Islet of Langerhans (tissue), 1 donor: ENCODE data around the gene ARL2.
"Not testable (repeated sequence)": the region's sequence is repeated elsewhere in the genome, so short reads cannot be mapped to it uniquely, and the experiment has no call there.

Experiments
- FAIRE-seq: peaks from one replicate; lab custom pipeline; 2011; peaks lifted over from hg19 to GRCh38; lab: Jason Lieb, UNC

The ARL2 gene

DNA sequence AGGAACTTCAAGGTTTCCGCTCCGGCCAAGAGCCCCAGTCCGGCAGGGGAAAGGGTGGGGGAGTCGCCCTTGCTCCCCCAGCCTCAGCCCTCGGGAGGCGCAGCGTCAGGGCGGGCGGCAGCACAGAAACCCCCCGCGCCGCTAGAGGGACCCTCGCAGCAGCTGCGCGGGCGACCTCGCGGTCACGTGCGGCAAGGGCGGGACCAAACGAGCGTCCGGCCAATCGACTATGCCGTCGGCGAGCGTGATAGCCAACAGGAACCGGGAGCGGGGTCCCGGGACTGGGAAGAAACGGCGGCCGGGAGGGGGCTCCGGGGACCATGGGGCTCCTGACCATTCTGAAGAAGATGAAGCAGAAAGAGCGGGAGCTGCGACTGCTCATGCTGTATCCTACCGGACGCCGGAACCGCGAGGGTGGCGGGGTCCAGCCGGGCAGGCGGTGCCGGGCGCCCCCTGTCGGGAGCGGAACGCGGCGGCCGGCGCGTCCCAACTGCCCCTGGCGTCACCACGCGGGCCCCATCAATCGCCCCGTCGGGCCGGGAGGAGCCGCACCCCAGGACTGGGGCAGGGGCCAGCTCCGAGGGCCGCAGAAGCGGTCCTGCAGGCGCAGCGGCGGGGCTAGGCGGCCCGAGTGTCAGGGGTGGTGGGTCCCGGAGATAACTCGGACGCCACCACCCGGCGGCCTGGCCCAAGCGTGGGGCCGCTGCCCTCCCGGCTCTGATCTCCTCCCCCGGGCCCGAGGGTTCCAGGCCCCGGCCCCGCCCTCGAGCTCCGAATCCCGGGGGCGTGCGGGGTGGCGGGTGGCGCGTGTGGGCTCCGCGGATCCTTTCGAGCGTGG, at the start of gene ARL2:
Gene ARL2 (plus strand): TSS at position 273 of the 838 bp plus-strand sequence. CDS start 48 bp downstream, at position 321.
- FAIRE-seq, result no peak

DNA sequence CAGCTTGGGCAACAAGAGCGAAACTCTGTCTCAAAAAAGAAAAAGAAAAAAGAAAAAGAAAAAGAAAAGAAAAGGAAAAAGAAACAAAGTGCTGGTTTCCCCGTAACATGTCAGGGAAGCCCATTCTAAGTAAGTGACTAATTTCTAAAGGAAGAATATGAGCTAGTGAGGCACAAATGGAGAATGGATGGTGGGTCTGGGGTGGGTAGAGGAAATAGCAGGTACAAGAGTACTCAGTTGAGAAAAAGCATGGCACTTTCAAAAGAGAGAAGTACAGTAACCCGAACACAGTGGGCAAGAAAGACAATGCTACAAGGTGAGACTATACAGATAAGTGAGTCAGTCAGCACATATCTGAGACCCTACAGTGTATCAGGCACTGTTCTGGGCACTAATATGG, 46.6 kb upstream of the ARL2 start:
- no peak for FAIRE-seq

DNA sequence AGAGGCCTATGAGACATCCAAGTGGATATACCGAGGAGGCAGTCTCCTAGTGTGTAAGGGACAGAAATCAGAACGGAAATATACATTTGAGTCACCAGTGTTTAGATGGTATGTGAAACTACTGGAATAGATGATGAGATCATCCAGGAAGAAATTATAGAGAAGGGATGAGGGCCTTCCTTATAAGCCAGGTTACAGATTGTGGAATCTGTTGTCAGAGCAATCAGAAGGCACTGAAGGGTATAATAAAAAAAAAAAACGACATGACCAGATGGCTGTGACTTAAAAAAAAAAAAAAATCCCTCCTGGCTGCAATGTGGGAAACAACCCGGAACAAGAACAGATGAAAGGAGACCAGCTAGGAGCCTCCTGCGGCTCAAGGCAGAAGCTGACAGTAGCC, 44.8 kb upstream of the ARL2 start:
- FAIRE-seq, result peak; percentile 62

DNA sequence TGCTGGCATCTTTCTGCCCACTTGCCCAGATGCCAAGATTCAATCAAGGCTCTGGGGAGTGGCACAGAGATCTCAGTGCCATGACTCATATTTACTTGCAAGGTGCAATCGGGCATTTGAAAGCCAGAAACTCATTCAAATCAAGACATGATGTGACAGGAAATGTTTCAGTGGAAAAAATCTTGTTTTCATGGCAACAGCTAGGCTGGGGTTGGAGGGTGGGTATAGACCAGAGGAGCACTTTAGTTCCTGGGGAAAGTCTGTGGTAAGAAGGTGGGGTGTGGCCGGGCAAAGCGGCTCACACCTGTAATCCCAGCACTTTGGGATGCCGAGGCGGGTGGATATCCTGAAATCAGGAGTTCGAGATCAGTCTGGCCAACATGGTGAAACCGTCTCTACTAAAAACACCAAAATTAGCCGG, 43.2 kb upstream of the ARL2 start:
- no peak for FAIRE-seq

DNA sequence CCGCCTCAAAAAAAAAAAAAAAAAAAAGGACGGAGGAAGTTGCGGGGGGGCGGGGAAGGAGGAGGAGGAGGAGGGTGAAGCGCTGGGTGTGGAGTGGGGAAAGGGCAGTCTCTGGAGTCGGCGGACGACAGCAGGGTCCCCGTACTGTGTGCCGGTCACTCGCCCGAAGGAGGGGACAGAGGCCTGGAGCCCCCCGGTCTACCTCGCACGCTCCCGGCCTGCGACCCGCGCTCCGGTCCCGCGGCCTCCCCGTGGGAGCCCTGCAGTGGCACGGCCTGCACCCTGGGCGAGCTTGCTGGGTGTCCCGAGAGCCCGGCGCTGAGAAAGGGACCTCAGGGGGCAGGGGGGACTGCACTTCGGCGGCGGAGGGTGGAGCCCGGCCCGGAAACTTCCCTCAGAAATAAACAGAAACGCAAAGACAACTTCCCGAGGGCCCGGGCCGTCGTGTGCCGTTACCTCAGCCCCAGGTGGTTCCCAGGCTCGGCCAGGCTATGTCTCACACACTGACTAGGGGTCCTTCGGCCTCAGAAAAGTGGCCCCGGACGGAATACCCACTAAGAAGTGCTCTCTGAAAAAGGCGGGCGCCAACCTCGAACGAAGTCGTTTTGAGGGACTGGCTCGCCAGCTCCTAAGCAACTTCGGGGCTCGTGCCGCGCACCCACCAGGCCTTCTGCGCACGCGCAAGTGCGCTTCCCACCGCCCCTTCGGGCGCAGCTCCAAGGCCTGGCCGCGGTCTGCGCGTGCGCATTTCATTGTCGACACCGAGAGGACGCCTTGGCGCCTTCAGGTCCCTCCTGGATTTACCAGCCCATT, 42.3 kb upstream of the ARL2 start, which contains the start of gene MAJIN:
Gene MAJIN (minus strand): TSS at position 688 of the 813 bp plus-strand sequence. CDS start 12,703 bp downstream, outside the sequence.
- FAIRE-seq, result no peak

DNA sequence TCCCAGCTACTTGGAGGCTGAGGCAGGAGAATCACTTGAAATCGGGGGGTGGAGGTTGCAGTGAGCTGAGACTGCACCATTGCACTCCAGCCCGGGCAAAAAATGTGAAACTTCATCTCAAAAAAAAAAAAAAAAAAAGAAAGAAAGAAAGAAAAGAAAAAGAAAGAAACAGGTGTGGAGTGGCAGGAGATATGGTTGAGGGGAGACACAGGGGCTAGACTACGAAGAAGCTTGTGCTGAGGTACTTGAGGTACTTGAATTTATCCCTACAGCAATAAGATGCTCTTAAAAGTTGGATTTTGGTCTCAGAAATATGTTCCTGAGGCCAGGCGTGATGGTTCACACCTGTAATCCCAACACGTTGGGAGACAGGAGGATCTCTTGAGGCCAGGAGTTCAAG, 39.8 kb upstream of the ARL2 start:
- FAIRE-seq, result no peak

DNA sequence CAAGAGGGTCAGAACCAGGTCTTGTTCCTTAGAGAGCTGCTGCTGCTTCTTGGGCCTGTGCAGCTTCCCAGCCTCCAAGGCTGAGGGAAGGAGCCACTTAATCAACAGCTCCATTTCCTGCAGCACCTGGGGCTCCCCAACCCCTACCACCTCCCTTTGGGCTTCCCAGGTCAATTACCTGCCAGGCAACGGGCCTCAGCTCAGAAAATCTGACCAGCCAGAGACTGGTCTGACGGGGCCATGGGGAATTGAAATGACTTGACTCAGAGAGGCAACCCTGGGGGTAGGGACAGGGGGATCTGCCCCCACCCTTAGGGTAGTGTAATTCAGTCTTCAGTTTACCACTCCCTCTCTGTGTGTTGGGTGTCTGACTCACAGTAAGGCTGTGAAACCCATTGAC, 37.3 kb upstream of the ARL2 start:
- FAIRE-seq, result no peak

DNA sequence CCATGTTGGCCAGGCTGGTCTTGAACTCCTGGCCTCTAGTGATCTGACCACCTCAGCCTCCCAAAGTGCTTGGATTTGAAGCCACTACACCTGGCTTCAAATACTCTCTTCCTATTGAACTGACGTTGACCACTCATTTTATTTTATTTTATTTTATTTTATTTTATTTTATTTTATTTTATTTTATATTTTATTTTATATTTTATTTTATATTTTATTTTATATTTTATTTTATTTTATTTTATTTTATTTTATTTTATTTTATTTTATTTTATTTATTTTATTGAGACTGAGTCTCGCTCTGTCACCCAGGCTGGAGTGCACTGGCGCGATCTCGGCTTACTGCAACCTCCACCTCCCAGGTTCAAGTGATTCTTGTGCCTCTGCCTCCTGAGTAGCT, 30.6 kb upstream of the ARL2 start:
- not testable (repeated sequence) for FAIRE-seq

DNA sequence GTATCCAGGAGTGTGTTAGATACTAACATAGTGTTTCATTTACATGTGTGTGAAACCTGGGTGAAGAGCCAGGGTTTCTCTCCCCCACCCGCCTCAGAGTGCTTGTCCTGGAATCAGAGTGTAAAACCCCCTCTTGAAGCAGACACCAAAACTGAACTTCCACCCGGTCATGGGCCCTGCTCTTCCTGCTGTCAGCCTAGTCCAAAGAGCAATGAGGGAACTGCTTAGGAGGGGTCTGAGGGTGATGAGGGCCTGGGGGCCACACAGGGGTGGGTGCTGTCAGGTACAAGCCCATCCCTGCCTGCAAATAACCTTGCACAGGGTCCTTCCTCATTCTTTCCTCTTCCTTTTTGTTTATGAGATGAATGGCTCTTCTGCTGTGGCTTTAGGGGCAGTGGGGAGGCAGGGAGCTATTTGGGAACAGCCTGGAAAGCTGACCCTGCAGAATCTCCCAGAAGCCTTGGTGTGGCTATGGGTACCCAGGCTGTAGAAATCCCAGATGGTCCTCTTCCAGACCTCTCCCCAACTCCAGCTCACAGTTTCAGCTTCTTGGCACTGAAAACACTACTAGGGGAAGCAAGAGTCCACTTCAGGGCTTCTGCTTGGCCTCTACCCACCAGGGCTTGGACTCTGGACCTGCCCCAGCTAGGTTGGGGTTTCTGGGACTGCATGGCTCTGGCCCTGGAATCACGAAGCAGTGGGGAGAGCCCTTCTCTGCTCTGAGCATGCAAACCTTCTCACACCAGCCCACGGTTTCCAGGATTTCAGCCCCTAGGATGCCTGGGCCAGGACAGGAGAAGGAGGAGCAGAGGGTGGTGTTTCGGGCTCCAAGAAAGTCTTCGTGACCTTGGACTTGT, 25.7 kb upstream of the ARL2 start:
- FAIRE-seq, result no peak

DNA sequence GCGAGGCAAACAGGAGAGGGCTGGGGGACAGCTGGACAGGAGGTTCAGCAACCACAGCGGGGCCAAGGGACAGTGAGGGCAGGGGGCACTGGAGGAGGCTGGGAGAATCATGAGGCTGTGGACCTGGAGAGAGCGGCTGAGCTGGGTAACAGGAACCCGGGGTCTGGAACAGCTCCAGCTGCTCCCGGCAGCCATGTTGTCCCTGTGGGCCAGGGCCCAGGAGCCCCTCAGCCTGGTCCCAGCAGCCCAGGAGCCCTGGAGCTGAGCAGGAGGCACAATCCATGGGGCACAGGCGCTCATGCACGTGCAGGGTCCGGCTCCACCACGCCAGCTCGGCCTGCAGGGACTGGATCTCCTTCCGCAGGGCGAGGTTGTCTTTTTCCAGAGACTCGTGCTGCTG, 24.5 kb upstream of the ARL2 start:
- no peak for FAIRE-seq

DNA sequence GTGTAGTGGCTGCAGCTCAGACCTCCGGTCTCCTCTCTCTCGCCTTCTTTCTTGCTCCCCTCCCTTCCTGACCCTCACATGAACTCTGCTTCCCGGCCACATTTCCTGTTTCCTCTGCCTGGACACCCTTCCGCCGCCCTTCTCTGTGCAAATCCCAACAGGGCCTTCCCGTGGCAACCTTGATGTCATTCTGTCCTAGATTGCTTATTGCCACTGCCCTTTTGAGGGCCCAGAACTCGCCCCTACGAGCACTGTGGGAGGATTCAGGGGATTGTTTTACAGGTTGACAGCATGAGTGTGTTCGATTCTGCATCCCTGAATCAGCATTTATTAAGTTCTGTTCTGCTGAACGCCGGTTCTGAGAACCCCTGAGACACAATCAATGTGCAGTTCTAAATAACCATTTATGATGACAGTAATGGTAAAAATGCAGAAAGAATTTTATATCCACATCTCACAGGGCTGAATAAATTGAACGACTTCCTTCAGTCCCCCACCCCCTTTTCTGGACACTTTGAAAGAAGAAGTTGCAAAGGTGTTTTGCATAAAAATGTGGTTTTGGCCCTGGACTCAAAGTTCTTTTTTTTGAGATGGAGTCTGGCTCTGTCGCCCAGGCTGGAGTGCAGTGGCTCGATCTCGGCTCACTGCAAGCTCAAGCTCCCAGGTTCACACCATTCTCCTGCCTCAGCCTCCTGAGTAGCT, 23.6 kb upstream of the ARL2 start:
- no peak for FAIRE-seq

DNA sequence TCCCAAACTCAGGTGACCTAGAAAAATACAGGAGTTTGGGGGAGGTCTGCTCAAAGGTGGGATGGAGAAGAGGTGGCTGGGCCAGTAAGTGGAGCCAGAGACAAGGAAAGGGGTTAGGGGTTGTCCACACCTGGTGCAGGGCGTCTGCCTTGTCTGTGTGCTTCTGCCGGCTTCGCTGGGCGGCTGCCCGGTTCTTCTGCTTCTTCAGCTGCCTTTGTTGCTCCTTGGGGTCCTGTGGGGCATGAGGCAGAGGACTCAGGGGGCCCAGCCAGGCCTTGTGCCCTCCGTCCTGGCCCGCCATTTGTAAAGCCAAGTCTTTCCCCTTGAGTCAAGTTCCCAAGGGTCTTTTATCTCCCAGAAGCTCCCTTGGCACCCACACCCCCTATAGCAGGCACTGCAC, 19.6 kb upstream of the ARL2 start:
- no peak for FAIRE-seq

DNA sequence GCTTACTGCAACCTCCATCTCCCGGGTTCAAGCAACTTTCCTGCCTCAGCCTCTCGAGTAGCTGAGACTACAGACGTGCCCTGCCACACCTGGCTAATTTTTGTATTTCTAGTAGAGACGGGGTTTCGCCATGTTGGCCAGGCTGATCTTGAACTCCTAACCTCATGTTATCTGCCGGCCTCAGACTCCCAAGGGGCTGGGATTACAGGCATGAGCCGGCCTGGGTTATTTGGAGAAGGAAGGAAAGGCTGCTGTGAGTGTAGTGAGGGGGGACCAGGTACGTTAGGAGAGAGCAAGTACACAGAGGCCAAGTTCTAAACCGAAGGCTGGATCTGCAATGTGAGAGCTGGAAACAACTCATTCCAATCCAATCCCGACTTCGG, 17.6 kb upstream of the ARL2 start:
- no peak for FAIRE-seq

DNA sequence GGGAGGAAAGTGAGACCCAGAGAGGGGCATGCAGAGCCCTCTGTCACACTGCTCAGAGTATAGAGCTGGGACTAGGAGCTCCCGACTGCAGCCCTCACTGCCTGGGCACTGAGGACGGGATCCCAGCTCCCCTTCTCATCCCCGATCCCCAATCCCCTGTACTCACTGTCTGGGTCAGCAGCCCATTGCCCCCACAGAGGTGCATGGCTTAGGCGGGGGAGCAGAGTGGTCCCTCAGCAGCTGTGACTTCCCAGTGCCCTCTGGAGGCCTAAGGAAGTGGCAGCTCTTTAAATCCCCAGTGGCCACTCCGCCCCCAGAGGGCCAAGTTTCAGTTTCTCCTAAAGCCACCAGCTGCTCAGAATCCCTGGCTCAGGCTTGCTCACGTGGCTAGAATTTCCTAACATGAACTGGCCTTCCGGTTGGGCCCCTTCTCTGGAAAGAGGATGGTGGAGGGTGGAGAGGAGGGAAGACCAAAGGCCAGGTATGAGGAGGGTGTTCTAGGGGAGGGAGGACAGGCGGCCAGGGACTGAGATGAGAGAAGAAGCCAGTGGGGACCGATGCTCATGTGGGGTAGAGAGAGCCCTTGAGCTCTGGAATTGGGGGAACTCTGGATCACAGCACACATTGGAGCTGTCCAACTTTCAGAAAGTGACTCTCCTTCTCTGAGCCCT, 17.1 kb upstream of the ARL2 start, which contains the start of gene BATF2:
Gene BATF2 (minus strand): TSS at position 262 of the 671 bp plus-strand sequence. CDS start 57 bp downstream, at position 205.
- FAIRE-seq, result no peak

DNA sequence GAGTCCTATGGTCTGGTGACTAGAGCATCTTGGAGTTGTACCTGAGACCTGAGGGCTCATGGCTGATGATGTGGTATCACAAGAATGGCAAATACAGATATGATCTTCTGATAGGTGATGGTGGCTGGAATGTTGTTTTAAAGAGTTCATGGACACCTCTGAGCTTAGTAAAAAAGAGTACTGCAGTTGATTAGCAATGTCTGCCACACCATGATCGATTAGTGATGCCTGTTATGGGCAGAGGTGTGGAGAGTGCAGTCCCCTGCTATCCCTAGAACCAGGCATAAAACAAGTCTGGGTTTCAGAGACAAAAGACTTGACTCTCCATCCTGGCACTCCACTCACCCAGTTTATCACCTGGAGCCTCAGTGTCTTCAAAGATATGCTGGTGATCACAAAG, 15.8 kb upstream of the ARL2 start:
- no peak for FAIRE-seq

DNA sequence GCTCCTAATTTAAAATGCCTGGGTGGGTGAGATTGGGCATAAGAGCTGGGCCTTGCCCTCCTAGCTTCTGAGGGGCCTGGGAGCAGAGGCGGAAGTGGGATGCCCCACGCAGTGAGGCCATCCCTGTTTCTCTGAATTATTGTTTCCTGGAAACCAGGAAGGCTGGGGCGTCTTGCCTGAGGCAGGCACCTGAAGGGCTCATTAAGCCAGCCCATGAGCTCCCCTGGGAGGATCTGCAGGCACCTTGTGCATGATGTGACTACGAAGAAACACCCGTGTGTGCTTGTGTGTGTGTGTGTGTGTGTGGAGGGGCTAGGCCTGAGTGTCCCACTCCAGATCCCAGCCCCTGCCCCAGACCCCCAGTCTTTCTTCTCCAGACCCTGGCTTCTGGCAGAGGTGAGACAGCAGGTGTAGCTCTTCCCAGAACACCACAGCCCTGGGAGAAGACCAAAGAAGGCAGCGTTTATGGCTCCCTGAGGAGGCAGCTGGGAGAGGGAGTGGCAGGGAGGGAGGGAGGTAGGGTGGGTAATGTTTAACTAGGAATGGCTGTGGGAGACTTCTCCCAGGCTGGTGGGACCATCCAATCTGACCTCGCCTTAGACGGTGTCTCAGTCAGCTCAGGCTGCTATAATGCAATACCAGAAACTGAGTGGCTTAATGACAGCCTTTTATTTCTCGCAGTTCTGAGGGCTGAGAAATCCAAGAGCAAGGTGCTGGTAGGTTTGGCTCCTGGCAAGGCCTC, 15.1 kb upstream of the ARL2 start:
- no peak for FAIRE-seq

DNA sequence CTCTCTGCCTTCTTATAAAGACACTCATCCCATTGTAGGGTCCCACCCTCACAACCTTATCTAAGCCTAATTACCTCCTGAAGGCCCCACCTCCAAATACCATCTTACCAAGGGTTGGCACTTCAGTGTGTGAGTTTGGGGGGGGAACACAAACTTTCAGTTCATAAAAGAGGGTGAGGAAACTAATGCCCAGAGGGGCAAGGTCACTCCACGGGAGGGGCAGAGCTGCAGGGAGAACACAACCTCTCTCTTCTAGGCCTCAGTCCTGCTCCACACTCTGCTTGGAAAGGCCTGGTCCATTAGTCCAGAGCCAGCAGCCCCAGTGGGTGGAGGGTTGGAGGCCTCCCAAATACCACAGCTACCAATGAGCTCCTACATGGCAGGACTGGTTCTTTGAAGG, 14.5 kb upstream of the ARL2 start:
- no peak for FAIRE-seq

DNA sequence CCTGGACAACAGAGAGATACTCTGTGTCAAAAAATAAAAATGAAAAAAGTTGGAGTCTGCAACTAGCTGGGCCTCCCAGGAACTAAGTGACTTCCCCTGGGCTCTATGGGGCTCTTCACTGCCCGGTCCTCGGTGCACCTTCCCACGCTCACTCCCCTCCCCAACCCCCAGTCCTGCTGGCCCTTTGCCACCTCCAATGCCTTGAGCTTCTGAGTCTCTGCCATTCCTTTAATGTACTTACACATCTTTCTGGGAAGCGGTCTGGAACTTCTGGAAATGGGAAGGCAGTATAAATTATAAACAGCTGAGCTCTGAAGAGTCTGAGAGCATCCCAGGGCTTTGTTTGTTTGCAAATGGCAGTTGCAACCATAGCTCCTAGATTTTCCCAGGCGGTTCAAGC, 11.3 kb upstream of the ARL2 start:
- no peak for FAIRE-seq

DNA sequence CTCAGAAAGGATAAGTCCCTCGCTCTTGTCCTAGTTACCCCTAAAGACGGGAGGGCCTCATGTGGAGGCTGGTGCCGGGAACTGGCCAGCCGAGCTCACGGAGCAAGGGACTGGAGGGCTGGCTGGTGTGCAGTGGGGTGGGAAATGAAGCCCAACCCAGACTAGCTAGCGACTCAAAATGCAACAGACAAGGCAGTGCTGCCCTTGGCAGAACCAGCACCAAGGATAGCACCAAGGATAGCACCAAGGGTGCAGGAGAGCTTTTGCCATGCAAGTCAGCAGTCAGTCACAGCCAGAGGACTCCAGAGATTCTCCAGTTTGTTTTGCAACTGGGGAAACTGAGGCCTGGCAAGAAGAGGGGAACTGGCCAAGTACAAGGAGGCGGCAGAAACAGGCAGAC, 10.7 kb upstream of the ARL2 start:
- FAIRE-seq, result no peak

DNA sequence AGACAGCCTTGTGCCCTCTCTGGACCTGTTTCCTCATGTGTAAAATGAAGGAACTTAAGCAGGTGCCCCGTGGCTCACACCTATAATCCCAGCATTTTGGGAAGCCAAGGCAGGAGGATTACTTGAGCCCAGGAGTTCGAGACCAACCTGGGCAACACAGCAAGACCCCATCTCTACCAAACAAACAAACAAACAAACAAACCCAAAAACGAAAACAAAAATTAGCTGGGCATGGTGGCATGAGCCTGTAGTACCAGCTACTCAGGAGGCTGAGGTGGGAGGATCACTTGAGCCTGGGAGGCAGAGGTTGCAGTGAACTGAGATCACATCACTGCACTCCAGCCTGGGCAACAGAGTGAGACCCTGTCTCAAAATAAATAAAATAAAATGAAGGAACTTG, 10.0 kb upstream of the ARL2 start:
- not testable (repeated sequence) for FAIRE-seq
